ENCODE measurements around the gene LSM3. TPM values are rescaled to one million over a fixed set of nuclear protein-coding genes. Genes with fewer than 3 reads are reported as not detected.

The LSM3 gene
- total RNA-seq, 4 donors from 2014 or later, result 7.2 to 16.8 (median 8.8) TPM

- TF ChIP-seq CTCF (IDR thresholded peaks at IDR 0.05; ENCODE audit: low read depth), result no peak
These were observed 52.8 kb downstream of the LSM3 start for GRCh38 chr3:14231145-14231990.

- no peak for TF ChIP-seq CTCF (IDR thresholded peaks at IDR 0.05; ENCODE audit: low read depth)
These were observed 53.4 kb downstream of the LSM3 start for GRCh38 chr3:14231998-14232501.

GRCh38 chr3:14234251-14235002 lies 55.8 kb downstream of the LSM3 start:
- no peak for TF ChIP-seq CTCF (IDR thresholded peaks at IDR 0.05; ENCODE audit: low read depth)

- no peak for TF ChIP-seq CTCF (IDR thresholded peaks at IDR 0.05; ENCODE audit: low read depth)
These were observed 56.6 kb downstream of the LSM3 start for GRCh38 chr3:14235003-14235911.

- TF ChIP-seq CTCF (IDR thresholded peaks at IDR 0.05; ENCODE audit: low read depth), result no peak
These were observed 57.3 kb downstream of the LSM3 start for GRCh38 chr3:14235912-14236295.

GRCh38 chr3:14236902-14237301 lies 58.3 kb downstream of the LSM3 start:
- TF ChIP-seq CTCF (IDR thresholded peaks at IDR 0.05; ENCODE audit: low read depth), result no peak

Measured in subcutaneous adipose tissue (tissue), 4 donors.